GM19463 (cell line): ENCODE measurements around the gene SIX2.

Experiments
- ATAC-seq: cut with Tn5 transposase; IDR thresholded peaks from one replicate; pipeline ENCODE4 v1.9.1; 2021; ENCODE audit warnings: mild to moderate bottlenecking, moderate library complexity; ENCODE audit not compliant: unreplicated experiment

Gene SIX2

DNA sequence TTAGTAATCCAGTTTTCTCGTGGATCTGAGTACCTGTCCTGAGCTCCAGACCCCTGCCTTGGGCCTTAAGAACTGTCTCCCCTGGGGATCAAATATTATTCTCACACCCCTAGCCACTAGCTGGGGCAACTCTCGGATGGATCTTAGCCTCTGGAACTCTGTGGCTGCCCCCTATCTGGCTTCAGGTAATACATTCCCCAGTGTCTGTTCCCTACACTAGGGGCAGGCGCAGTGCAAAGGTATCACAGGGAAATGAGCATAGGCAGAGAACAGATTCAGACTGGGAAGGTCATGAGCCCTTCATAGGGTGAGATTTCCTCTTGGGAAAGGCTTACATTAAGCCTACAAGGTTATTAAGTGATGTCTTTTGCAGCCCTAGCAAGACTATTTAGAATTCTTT lies 11.2 kb upstream of the SIX2 start:
- no peak for ATAC-seq

GRCh38 chr2:45018023-45018422 lies 8.8 kb upstream of the SIX2 start:
- no peak for ATAC-seq

DNA sequence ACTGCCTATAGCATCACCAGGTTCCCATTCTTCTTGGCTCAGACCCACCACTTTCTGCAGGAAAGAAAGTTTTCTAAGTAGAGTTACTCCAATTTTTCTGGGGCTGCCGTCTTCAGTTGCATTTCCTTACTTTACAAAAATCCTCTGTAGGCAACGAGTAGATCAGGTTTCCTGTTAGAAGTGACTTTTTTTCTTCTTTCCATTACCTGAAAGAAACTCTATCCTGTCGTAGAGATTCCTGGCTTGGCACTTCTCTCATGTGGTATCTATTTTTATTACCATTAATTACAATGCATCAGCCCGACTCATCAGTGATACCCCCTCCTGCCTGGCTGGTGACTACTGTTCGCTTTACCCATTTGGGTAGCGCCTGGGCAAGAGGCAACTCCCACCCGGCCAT lies 5.6 kb upstream of the SIX2 start:
- no peak for ATAC-seq

DNA sequence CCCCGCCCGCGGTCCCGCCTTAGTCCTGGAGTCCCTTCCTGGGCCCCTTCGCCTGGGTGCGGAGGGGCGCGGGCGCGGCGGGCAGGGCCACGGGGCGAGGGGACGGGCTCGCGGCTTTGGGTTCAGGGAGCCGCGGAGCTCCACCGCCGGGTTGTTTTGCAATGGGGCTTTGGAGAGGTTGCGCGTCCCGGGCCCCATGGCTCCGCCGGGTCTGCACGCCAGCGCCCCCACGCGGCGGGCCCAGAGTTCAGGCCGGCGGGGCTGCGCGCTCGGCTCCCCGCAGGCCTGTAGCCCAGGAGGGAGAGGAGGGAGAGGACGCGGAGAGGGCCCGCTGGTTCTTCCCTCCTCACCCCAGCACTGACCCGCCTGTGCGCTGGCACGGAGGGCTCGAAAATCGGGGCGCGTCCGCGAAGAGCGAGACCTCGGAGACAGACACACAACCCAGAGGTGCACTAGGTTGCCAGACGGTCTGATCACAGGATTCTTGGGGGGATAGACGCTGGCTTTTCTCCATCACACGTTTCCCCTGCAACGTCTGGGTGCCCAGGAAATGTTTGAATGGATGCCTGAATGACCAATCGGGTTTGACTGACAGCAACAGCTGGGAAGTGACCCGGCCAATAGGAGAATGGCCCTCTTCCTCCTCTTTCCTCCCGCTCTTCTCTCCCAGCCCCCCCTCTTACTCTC lies 4.9 kb upstream of the SIX2 start:
- no peak for ATAC-seq

DNA sequence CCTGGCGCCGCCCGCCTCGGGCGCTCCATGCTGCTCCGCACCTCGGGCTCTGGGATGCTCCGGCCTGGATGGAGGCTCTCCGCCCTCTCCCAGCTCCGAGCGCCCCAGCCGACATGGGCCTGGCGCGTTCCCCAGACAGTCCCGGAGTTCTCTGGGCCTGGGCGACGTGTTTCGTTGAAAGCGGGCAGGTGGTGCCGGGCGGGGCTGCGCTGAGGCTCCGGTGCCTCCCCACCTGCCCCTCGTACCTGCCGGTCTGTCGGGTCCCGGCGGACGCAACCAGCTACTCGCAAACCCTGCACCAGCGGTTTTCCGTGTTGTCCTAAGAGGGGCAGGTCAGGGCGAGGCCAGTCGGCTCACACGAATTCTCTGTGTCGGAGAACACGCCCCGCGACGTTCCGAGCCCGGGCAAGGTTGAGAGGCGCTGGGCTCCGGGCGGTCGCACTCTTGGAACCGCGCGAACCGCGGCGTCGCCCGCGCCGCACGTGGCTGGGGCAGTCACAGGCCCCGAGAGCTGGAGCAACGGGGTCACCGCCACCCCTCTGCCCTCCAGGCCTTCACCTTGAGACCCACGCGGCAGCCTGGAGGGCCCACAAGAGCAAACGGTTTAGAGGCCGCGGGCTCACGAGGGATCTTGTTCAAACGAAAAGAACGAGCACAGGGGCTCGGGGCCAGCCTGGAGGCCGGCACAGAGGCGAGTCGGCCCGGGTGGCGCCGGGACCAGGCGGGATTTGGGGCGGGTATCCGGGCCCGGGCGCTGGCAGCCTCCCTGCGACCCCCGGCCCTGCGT lies 4.2 kb upstream of the SIX2 start:
- no peak for ATAC-seq

GRCh38 chr2:45012733-45013132 lies 3.5 kb upstream of the SIX2 start:
- ATAC-seq = no peak

DNA sequence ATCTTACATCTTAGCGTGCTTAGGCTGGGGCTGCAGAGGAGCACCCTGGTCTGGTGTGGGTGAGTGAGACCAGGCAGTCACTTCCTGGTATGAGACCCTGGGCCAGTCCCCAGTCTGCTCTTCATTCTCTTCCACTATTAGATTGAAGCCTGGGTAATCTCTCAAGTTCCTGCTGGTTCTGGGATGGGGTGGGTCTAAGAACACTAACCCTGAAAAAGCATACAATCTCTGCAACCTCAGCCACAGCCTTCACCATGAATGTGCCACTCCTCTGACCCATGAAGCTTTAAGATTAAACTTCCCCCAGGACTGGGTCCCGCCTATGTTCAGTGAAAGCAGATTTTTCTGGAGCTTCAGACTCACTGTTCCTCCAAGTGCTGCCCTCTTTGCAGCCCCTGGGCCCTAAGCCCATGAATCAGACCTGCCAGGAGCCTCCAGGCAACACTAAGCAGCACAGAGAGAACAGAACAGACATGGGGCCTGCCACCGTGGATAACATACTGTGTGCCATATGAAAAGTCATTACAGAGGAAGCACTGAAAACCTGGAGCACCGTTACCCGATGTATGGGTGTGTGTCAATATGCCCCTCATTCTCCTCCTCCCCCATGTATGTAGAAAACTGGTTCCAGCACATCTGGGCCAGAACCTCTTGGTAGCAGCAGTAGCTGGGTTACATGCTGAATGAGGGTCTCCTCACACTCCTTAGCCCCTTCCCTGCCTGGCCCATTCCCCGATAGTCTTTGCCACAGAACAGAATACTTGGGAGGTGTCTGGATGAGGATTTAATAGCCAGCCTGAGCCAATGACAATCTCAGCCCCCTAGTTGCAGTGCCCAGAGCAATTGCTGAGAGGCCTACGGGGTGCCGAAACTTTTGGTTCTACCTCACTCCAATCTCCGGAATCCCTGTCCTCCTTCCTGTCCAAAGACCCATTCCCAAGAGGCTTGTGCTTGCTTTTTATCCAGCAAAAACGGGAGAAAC lies 2.7 kb upstream of the SIX2 start:
- ATAC-seq = no peak

GRCh38 chr2:45011121-45011520 lies 1.9 kb upstream of the SIX2 start:
- no peak for ATAC-seq

DNA sequence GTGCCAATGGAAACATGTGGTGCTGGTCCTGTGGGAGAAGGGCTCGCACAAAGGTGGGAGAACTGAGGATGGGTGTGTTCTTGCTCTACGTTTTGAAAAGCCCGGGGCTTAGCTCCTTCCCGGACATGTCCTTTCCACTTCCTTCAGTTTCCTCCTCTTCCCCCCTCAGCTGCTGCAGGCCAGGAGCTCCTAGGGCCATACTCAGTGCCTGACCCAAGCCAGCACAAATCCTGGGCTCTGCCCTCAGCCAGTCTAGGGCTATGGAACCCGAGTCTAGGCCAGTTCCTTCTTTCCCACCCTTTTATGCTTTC lies 1.4 kb upstream of the SIX2 start:
- no peak for ATAC-seq

GRCh38 chr2:45009928-45010701 lies 863 bp upstream of the SIX2 start:
- ATAC-seq = no peak

DNA sequence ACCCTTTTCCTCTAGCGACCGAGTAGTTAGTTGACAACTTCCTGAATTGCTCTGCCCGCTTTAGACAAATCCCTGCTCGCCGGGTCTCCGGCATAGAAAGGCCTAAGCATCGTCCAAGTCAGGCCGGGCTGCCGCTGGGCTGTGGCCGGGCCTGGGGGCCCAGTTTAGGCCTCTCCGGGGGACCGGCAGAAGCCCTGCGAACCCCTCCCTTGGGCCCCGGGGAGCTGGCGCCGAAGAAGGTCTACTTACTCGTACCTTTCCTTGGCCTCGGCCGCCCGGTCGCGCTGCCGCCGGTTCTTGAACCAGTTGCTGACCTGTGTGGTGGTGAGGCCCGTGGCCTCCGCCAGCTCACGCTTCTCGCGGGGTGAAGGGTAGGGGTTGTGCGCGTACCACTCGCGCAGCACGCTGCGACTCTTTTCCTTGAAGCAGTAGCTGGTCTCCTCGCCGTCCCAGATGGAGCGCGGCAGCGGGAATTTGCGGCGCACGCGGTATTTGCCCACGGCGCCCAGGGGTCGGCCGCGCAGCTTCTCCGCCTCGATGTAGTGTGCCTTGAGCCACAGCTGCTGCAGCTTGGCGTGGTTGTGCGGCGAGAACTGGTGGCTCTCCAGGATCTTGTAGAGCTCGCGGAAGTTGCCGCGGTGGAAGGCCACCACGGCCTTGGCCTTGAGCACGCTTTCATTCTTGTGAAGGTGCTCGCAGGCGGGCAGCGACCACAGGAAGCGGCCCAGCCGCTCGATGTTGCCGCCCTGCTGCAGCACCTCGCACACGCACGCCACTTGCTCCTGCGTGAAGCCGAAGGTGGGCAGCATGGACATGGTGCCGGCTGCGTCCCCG lies 739 bp downstream of the SIX2 start:
- no peak for ATAC-seq

DNA sequence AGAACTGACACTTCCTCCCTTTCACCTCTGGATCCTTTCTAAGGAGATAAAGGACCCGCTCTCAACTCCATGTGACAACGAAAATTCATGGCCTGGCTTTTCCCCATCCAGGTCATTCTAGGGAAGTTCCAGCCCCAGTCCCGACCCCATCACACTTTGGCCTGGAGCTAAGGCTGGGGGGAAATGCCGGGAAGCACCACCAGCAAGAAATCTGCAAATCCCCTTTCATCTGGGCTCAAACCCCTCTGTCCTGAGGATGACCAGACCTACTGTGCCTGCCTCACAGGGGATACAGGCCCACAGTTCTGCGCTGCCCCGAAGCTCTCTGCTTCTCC lies 1.3 kb downstream of the SIX2 start:
- no peak for ATAC-seq

GRCh38 chr2:45006942-45007287 lies 2.3 kb downstream of the SIX2 start:
- no peak for ATAC-seq

GRCh38 chr2:45006041-45006941 lies 3.0 kb downstream of the SIX2 start:
- ATAC-seq = no peak

- ATAC-seq = no peak
These were observed 3.8 kb downstream of the SIX2 start for GRCh38 chr2:45005261-45006002.

DNA sequence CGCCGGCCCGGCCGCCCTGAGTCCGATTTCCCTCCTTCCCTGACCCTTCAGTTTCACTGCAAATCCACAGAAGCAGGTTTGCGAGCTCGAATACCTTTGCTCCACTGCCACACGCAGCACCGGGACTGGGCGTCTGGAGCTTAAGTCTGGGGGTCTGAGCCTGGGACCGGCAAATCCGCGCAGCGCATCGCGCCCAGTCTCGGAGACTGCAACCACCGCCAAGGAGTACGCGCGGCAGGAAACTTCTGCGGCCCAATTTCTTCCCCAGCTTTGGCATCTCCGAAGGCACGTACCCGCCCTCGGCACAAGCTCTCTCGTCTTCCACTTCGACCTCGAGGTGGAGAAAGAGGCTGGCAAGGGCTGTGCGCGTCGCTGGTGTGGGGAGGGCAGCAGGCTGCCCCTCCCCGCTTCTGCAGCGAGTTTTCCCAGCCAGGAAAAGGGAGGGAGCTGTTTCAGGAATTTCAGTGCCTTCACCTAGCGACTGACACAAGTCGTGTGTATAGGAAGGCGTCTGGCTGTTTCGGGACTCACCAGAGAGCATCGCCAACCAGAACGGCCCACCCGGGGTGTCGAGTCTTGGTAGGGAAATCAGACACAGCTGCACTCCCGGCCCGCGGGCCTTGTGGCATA lies 4.6 kb downstream of the SIX2 start:
- ATAC-seq = no peak

DNA sequence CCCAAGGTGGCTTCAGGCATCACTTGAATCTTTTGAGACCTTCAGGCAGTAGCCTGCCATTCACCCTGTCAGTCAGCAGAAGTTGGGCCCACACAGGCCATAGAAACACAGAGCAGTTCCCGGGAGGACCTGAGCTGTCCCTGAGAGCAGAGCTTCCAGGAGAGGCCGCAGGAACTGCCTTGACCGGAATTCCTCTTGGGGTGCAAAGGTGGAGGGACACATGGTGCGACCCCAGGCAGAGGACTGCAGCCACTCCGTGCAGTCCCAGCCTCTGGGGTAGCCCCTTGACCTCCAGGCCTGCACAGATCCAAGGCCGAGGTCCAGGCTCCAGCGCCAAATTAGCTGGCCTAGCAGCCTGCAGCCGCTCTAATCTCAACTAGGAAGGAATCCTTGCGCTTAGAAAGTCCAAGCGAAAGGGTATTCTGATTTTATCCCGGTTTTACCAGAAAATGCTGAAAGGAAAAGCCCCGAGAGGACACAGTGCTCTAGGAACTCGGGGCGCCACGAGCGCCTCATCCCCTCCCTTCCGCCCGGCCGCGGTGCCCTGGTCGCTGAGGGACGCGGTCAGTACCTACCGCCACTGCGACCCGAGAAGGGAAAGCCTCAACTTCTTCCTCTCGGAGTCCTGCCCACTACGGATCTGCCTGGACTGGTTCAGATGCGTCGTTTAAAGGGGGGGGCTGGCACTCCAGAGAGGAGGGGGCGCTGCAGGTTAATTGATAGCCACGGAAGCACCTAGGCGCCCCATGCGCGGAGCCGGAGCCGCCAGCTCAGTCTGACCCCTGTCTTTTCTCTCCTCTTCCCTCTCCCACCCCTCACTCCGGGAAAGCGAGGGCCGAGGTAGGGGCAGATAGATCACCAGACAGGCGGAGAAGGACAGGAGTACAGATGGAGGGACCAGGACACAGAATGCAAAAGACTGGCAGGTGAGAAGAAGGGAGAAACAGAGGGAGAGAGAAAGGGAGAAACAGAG lies 5.4 kb downstream of the SIX2 start:
- no peak for ATAC-seq
